Activated CD8-positive, alpha-beta memory T cell treated with anti-CD3 and anti-CD28 coated beads, Interleukin-2, amount 50 U/mL, for 24 hours (primary cell): ENCODE data around the gene VPS37B.

Experiments
- DNase-seq: peaks from one replicate; pipeline ENCODE4 v3.0.0-alpha.2; 2020; ENCODE audit errors: extremely low read depth

Gene VPS37B

DNA sequence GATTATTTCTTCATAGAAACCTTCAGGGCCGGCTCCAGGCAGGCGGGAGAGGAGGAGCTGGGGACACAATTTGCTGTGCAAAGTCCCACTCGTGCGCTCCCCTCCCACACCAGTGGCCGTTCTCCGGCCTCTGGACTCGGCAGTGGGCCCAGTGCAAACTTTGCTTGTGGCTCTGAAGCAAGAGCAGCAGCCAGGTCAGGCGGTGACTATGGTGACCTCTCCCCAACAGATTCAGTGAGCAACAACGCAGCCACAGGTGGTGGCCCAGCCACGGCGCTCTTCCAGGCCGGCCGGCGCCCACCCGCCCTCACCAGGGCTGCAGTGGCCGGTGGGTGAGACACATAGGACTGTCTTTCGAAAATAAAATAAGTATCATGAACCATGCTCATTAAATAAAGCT, 29.5 kb downstream of the VPS37B start:
- no peak for DNase-seq

- DNase-seq: no peak
Observed at GRCh38 chr12:122865268-122866231, 30.4 kb downstream of the VPS37B start.

DNA sequence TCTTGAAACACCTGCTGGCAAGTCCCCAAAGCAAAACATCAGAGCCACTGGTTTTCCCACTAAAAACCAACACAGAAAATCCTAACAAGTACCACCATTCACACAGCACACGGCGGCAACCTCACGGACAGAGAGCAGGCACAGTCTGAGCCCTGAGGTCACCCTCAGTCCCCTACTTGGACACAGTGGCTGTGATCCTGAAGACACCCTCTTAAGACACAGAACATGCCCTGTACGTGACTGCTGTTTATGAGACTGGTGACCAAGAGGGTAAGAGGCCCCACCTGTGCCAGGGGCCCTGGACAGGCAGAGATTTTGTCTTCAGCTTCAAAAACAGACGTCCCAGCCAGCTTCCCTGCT, 31.1 kb downstream of the VPS37B start:
- DNase-seq: no peak

DNA sequence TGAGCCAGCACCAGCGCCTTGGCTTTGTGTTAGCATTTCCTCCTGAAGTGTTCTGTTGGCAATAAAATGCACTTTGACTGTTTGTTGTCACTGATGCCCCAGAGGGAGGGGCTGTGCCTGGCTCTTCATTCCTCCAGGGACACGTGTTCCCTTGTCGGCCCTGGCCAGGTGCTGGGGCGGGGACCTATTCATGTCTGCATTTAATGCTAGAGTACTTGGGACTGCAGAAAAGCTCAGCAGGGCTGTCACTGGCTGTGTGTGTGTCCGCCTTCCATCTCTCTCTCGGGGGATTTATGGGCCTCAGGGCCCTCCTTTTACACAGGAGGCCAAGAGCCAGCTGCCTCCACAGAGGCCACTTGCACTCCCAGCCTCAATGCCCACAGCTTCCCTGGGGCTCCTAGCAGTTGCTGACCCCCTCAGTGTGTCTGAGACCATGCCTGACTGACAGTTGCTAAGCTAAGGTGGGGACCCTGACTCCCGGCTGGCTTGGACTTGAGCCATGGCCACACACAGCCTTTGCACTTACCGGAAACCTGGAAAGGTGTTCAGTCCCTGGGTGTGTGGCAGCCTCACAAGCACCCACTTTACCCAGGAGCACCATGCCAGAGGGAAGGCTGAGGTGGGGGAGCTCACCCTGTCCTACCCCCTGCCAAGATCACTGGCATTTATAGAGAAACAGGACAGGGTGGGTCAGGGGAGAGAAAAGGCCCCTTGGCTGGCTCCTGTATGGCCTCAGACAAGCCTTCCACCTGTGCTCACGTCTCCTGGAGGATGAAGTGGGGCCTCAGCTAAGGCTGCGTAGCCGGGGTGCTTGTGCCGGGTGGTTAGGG, 32.8 kb downstream of the VPS37B start:
- no peak for DNase-seq

DNA sequence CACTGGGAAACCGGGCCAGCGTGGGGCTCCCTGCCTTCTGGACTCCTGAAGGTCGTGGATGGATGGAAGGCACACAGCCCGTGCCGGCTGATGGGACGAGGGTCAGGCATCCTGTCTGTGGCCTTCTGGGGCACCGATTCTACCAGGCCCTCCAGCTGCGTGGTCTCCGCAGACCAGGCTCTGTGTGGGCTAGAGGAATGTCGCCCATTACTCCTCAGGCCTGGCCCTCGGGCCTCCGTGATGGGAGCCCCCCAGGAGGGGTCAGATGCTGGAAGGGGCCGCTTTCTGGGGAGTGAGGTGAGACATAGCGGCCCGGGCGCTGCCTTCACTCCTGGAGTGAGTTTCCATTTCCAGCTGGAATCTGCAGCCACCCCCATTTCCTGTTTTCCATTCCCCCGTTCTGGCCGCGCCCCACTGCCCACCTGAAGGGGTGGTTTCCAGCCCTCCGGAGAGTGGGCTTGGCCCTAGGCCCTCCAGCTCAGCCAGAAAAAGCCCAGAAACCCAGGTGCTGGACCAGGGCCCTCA, 33.8 kb downstream of the VPS37B start:
- DNase-seq: no peak

- no peak for DNase-seq
Observed at GRCh38 chr12:122861587-122861970, 34.3 kb downstream of the VPS37B start.

GRCh38 chr12:122860854-122861586, 34.9 kb downstream of the VPS37B start:
- DNase-seq: no peak

GRCh38 chr12:122860040-122860853, 35.7 kb downstream of the VPS37B start:
- peak; percentile 56 for DNase-seq

- no peak for DNase-seq
Observed at GRCh38 chr12:122859303-122860039, 36.5 kb downstream of the VPS37B start.

DNA sequence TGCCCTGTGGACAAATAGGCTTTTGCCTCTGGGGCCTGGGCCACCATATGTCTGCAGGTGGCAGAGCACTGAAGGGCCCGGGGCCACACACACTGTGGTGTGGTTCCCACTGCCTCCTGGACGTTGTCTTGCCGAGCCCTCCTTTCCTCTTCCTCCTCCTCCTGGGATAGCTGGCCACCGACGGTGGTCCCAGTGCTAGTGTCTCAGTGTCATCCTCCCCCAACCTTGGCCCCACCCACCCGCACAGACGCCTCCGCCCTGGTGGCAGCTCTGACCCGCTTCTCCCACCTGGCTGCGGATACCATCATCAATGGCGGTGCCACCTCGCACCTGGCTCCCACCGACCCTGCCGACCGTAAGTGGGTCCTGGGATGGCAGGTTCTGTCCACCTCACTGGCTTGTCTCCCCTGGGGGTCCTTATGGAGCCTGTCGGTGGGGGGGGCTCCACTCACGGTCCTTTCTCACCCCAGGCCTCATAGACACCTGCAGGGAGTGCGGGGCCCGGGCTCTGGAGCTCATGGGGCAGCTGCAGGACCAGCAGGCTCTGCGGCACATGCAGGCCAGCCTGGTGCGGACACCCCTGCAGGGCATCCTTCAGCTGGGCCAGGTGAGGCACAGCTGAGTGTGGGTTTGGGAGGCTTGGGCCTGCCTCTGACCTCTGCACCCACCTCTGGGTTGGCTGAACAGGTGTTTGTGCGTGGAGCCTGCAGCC, 37.2 kb downstream of the VPS37B start:
- DNase-seq: no peak

GRCh38 chr12:122858171-122858570, 37.8 kb downstream of the VPS37B start:
- DNase-seq: no peak

GRCh38 chr12:122856999-122857671, 38.8 kb downstream of the VPS37B start:
- no peak for DNase-seq

DNA sequence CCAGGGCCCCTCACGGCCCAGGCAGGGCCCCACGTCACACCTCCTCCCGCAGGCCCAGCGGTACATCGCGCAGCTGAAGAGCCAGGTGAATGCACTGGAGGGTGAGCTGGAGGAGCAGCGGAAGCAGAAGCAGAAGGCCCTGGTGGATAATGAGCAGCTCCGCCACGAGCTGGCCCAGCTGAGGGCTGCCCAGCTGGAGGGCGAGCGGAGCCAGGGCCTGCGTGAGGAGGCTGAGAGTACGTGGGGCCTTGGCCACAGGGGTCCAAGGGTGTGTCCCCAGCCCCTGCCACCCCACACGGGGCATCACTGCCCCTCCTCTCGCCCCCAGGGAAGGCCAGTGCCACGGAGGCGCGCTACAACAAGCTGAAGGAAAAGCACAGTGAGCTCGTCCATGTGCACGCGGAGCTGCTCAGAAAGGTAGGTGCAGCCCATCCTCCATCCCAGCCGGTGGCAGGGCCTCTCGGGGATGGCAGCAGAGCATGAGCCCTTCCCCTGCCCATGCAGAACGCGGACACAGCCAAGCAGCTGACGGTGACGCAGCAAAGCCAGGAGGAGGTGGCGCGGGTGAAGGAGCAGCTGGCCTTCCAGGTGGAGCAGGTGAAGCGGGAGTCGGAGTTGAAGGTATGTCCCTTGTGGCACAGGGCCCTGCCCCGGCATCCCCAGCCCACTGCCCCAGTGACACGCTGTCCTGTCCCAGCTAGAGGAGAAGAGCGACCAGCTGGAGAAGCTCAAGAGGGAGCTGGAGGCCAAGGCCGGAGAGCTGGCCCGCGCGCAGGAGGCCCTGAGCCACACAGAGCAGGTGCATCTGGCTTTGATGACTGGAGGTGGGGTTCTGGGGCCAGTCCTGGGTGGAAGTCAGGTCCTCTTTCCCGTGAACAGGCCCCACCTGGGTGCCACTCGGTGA, 39.7 kb downstream of the VPS37B start:
- DNase-seq: no peak

GRCh38 chr12:122855071-122855829, 40.7 kb downstream of the VPS37B start:
- no peak for DNase-seq

- no peak for DNase-seq
Observed at GRCh38 chr12:122854554-122854953, 41.4 kb downstream of the VPS37B start.

DNA sequence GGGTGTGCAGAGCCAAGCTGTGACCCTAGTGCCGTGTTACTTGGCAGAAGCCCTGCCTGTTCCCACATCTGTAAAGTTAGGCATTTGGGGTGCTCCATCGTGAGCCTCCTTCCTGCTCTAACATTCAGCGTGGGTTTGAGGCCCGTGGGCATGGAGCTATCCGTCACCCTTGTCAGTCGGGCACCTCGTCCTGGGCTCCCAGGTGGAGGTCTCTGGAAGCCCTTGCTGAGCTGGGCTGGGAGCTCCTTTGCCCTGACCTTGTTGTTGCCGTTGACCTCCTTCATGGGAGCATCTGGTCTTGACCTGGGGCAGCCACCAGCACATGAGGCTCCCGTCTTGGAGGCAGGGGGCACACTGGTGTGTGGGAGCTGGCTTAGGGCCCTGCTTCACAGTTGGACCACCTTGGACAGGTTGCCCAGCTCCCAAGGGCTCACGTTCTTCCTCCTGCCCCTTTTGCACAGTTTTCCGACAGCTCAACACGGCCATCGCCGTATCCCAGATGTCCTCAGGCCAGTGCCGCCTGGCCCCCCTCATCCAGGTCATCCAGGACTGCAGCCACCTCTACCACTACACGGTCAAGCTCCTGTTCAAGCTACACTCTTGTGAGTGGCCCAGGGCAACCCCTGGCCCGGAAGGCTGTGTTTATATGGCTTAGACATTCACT, 42.2 kb downstream of the VPS37B start:
- no peak for DNase-seq
